Fibroblast of pulmonary artery (primary cell): ENCODE results near the gene VSIG8.

Experiments
- DNase-seq: peaks from one replicate; pipeline ENCODE4 v3.0.0-alpha.2; 2010; ENCODE audit warnings: low read depth
- H3K4me3 ChIP-seq: replicated peaks from 2 replicates; pipeline ENCODE4 v1.5.1; 2011; ENCODE audit warnings: low read depth, mild to moderate bottlenecking, control low read depth, low read length, moderate library complexity
- TF ChIP-seq, protein P1 (sequence below): IDR thresholded peaks from 2 replicates; pipeline ENCODE4 v1.5.1; 2011; ENCODE audit warnings: mild to moderate bottlenecking, control low read depth, low read length, inconsistent platforms; ENCODE audit errors: missing control alignments

The VSIG8 gene

DNA sequence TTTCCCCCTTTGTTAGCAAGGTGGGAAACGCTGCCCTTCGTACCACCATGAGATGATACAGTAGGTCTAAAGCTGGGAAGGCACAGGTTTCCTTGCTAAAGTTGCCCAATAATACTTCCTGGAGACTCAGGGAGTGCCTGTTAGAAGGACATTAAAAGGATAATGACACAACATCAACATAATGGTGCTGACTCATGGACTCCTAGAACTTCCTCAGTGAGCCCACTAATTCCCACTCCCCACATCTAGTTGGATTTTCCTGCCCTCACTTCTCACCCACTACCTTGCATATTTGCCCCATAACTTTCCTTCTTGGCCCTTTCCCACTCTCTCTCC lies 20.0 kb upstream of the VSIG8 start:
- TF ChIP-seq, protein P1, sequence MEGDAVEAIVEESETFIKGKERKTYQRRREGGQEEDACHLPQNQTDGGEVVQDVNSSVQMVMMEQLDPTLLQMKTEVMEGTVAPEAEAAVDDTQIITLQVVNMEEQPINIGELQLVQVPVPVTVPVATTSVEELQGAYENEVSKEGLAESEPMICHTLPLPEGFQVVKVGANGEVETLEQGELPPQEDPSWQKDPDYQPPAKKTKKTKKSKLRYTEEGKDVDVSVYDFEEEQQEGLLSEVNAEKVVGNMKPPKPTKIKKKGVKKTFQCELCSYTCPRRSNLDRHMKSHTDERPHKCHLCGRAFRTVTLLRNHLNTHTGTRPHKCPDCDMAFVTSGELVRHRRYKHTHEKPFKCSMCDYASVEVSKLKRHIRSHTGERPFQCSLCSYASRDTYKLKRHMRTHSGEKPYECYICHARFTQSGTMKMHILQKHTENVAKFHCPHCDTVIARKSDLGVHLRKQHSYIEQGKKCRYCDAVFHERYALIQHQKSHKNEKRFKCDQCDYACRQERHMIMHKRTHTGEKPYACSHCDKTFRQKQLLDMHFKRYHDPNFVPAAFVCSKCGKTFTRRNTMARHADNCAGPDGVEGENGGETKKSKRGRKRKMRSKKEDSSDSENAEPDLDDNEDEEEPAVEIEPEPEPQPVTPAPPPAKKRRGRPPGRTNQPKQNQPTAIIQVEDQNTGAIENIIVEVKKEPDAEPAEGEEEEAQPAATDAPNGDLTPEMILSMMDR: no peak
- DNase-seq: peak; percentile 54
- H3K4me3 ChIP-seq: no peak overlapping the region

DNA sequence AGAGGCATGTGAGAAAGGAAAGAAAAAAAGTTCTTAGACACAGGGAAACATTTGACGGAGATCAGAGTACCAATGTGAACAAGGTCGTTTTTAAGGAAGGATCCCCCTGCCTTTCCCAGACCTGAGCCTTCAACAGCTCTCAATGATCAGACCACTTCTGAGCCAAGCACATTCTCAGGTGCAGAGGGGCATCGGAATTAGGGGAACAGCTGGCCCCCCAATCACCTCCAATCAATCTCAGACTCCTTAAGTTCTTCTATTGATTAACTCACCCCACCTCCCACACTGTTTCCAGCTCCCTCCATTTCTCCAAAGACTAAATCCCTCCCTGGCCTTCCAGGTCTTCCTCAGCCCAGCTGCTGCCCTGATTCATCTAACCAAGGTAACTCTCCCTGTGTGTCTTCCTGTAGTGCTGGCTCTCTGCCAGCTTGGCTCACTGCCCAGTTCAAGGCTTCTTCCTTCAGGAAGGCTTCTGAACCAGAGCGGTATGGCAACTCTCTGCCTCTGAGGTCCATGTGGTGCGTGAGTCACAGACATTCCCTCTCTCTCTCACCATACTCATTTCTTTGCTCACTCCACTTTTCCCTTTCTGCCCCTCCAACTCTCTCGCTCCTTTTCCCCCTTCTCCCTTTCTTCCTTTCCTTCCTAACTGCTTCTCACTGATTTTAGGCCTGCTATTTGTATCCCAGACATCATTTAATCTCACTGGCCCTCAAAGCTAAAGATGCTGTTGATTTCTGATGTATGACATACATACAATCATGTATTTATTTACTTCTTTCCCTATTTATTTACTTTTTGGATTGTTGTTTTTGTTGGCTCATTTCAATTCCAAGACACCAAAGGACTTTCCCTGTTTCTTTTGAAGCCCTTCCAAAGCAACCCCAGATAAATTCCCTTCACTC lies 19.4 kb upstream of the VSIG8 start:
- DNase-seq: peak; percentile 98
- H3K4me3 ChIP-seq: no peak overlapping the region
- TF ChIP-seq, protein P1: no peak

DNA sequence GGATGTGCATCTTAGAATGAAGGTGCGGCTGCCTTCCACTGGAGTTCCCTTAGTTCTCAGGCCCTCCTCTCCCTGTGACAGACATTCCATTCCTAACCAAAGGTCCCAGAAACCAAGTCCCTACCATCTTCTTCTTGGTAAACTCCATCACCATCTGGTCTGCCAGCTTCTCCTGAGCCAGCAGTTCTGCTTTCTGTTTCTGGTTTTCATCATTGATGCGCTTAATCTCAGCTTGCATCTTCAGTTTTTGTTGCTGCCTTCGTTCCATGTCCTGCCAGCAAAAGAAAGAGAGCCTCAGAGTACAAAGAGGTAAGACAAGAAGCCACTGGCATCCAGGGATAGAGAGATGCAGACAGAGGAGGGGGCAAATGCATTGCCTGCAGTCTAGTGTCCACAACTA lies 18.0 kb upstream of the VSIG8 start:
- DNase-seq: no peak
- TF ChIP-seq, protein P1: no peak
- no peak overlapping the region for H3K4me3 ChIP-seq

DNA sequence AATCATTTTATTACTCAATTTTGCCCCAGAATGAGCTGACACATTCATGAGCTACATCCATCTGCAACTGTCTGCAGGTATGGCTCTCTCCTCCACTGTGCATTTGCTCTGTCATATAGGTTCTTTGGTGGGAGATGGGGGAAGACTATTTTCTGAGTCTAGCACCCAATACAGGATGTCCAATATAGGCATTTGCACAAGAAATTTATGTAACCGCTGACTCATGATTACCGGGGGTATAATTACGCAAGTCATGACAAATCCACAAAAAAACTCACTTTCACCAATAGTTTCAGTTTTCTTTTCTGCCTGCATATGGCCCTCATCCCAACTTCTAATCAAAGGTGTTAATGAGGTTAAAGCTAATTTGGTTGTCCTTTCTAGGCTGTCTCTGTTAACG lies 17.5 kb upstream of the VSIG8 start:
- no peak overlapping the region for H3K4me3 ChIP-seq
- TF ChIP-seq, protein P1: no peak
- peak; percentile 85 for DNase-seq

DNA sequence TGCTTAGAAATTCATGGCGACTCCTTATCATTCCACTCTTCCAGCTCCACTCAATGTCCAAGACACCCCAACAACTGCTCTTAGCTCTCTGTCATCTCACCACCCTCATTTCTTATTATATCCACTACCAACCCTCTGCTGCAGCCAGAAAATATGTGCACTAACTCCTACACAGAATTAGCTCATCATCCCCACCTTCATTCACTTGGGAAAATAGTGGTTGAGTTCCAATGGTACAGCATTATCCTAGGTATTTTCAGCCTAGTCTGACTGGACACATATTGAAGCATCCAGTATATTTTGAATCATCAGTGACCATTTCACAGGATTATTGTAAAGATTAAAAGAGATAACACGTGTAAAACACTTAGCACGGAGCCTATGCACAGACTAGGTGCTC lies 16.7 kb upstream of the VSIG8 start:
- TF ChIP-seq, protein P1: no peak
- H3K4me3 ChIP-seq: no peak overlapping the region
- DNase-seq: no peak

DNA sequence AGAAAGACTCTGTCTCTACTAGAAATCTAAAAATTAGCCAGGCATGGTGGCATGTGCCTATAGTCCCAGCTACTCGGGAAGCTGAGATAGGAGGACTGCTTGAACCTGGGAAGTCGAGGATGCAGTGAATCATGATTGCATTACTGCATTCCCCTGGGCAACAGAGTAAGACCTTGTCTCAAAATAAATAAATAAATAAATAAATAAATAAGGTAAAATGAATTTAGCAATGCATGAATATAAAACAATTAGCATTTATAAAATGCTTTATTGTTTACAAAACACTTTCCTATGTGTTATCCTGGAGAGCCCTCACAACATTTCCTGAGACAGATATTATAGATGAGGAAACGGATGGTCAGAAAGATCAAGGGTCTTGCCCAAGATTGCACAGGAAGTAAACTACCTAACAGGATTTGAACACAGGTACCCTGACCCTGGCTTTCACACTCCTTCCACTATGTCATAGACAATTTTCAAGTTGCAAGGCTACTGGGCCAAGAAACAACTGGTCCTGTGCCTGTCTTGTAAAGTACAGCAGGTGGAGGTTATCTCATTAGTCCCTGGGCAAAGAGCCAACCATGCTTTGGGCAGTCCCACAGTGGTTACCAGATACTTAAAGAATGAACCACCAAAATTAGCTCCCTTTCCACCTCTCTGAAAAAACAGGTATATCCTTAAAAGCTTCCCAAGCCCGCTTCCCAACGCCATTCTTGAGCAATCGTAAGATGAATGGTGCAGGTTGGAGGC lies 15.4 kb upstream of the VSIG8 start:
- no peak for DNase-seq
- TF ChIP-seq, protein P1: no peak
- no peak overlapping the region for H3K4me3 ChIP-seq
